ENCODE data around the gene TBX10. TPM values are rescaled to one million over a fixed set of nuclear protein-coding genes. Genes with fewer than 3 reads are reported as not detected.

Gene TBX10
- total and polyA plus RNA-seq, 12 donors = not detected

DNA sequence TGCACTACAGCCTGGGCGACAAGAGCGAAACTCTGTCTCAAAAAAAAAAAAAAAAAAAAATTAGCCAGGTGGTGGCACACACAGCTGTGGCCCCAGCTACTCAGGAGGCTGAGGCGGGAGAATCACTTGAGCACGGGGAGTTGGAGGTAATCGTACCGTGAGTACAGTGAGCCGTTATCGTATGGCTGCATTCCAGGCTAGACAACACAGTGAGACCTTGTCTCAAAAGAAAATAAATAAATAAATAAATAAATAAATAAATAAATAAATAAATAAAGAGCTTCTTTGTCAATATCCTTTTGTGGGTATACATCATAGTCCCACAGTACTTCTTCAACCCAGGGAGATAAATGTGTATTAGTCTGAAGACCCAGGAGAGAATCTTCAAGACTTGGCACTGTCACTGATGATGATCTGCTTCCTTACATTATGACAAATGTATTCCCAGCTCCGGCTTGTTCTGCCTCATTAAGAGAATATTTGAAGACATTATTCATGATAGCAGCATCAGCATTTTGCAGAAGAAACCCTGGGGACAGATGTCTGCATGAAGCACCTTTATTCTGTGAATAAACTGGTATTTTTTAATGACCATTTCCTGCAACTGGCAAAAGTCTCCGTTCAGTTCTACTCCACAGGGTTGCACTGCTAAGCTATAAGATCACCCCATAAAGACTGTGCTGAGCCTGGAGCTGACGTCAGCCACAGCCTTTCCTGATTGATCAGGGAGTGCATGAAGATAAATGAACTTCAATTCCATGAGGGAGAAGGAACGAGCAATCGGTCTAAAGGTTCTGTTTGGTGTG is 12.6 kb upstream of the TBX10 start:
- Histone ChIP-seq H3K4me3 (no peak overlapping the region), H3K27me3 (no peaks in the 10 kb centered on the region), H3K36me3 (replicated peaks in 1 of 2) (no peaks in the 10 kb centered on the region), H3K9me3 (replicated peaks in 1 of 3) (no peaks in the 10 kb centered on the region), H3K4me1 (replicated peaks in 1 of 2) (no peaks in the 10 kb centered on the region), H3K27ac (no peak overlapping the region)
- WGBS, 4 donors = 40 to 52% (median 46%) methylated on average over 13 of the region's 13 CpGs
- intact Hi-C loops (cut with DNase I) = no loop called here
- no peak for DNase-seq
- TF ChIP-seq POLR2A (IDR thresholded peaks at IDR 0.05) = no peak
- TF ChIP-seq, protein P1, sequence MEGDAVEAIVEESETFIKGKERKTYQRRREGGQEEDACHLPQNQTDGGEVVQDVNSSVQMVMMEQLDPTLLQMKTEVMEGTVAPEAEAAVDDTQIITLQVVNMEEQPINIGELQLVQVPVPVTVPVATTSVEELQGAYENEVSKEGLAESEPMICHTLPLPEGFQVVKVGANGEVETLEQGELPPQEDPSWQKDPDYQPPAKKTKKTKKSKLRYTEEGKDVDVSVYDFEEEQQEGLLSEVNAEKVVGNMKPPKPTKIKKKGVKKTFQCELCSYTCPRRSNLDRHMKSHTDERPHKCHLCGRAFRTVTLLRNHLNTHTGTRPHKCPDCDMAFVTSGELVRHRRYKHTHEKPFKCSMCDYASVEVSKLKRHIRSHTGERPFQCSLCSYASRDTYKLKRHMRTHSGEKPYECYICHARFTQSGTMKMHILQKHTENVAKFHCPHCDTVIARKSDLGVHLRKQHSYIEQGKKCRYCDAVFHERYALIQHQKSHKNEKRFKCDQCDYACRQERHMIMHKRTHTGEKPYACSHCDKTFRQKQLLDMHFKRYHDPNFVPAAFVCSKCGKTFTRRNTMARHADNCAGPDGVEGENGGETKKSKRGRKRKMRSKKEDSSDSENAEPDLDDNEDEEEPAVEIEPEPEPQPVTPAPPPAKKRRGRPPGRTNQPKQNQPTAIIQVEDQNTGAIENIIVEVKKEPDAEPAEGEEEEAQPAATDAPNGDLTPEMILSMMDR (IDR thresholded peaks at IDR 0.05) = no peak

DNA sequence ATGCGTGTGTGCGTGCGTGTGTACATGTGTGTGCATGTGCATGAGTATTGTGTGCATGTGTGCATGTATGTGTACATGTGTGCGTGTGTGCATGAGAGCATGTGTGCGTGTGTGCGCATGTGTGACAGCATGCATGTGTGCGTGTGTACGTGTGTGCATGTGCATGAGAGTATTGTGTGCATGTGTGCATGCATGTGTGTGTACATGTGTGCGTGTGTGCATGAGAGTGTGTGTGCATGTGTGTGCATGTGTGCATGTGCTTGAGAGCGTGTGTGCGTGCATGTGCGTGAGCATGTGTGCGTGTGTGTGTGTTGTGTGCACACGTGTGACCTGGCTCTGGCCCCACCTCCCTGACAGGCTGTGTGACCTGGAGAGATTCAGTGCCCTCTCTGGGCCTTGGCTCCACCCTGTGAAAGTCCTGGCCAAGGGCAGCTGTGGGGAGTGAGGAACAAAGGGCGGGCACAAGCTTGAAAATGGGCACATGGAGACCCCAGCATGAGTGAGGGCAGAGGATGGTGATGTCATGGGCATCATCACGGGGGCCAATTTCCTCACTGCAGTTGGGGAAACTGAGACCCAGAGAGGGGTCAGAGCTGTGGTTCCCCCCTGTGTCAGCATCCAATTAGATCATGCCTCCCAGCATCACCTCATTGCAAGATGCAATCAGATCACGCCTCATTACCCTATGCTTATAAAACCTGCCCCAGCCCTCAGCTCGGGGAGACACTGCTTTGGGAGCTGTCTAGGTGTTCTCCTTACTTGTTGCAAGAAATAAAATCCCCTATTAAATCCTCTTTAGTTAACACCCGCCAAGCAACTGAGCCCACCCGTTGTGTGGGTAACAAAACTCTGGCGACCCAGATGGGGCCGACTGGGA is 10.3 kb upstream of the TBX10 start:
- Histone ChIP-seq H3K4me3 (peak overlapping the region in 1 of 4 donors; percentile 34), H3K27me3 (no peaks in the 10 kb centered on the region)
- WGBS, 4 donors = 74 to 79% (median 78%) methylated on average over 21 to 22 of the region's 22 CpGs

DNA sequence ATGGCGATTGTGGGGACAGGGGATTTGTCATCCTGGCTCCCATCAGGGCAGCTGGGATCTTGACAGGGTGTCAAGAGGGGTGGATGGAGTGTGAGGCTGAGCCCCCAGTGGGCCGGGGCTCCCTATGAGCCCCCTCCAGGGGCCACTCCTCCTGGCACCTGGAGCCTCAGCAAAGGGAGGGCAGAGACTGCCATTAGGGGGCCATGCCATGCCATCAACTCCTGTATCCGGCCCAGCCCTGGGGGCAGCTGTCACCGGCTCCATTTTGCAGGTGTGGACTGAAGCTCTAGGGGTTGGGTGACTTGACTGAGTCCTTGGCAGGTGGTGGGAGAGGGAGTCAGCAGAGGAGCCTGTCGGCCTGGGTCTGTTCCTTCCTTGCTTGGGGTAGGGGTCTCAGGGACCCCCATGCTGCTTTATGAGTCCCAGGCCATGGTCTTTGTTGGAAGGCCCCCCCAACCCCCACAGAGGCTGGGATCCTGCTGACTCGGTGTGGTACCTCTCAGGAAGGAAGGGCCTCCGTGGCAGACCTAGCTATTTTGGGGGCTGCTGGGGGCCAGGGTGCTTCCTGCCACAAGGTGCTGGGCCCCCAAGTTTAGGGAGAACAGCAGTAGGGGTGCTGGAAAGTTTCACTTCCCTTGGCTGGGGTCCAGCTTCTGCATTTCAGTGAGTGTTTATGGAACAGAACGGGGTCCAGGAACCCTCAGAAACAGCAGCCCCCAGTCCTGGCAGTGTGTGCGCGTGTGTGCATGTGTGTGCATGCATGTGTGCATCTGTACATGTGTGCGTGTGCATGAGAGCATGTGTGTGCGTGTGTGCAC is 9.4 kb upstream of the TBX10 start:
- H3K27me3 ChIP-seq = no peaks in the 10 kb centered on the region
- DNase-seq = no peak
- H3K4me1 ChIP-seq (replicated peaks in 1 of 2) = no peaks in the 10 kb centered on the region
- 57 to 71% (median 63%) methylated on average over 6 to 12 of the region's 12 CpGs for WGBS, 4 donors
- no peaks in the 10 kb centered on the region for H3K36me3 ChIP-seq (replicated peaks in 1 of 2)
- no peak overlapping the region for H3K27ac ChIP-seq
- TF ChIP-seq, protein P1 (IDR thresholded peaks at IDR 0.05) = no peak
- TF ChIP-seq POLR2A (IDR thresholded peaks at IDR 0.05) = no peak
- H3K9me3 ChIP-seq (replicated peaks in 1 of 3) = no peaks in the 10 kb centered on the region
- intact Hi-C loops (cut with DNase I) = no loop called here
- no peak overlapping the region for H3K4me3 ChIP-seq

More for the DNA sequence above, 10.3 kb upstream of the TBX10 start:
- DNase-seq = no peak
- intact Hi-C loops (cut with DNase I) = no loop called here
- H3K36me3 ChIP-seq (replicated peaks in 1 of 2) = no peaks in the 10 kb centered on the region
- H3K4me1 ChIP-seq (replicated peaks in 1 of 2) = no peaks in the 10 kb centered on the region
- no peak overlapping the region for H3K27ac ChIP-seq
- TF ChIP-seq, protein P1 (IDR thresholded peaks at IDR 0.05) = no peak
- TF ChIP-seq POLR2A (IDR thresholded peaks at IDR 0.05) = no peak
- no peaks in the 10 kb centered on the region for H3K9me3 ChIP-seq (replicated peaks in 1 of 3)
